GM18507 (cell line): Measurements from ENCODE around the gene LCTL.

Source experiments
- DNase-seq: peaks from one replicate; pipeline ENCODE4 v3.0.0; 2011; ENCODE audit warnings: low read depth; ENCODE audit not compliant: insufficient read length; ENCODE audit errors: extremely low spot score
- FAIRE-seq: peaks from 2 replicates; lab custom pipeline; 2011; peaks lifted over from hg19 to GRCh38; lab: Jason Lieb, UNC

The LCTL gene

GRCh38 chr15:66569461-66570137, 3.8 kb upstream of the LCTL start:
- DNase-seq, result no peak
- FAIRE-seq, result no peak

- no peak for FAIRE-seq
- no peak for DNase-seq
Measured at GRCh38 chr15:66567897-66568296, 2.1 kb upstream of the LCTL start.

- FAIRE-seq (peak; percentile 91), DNase-seq (peak; percentile 50)
Measured at GRCh38 chr15:66566963-66567531, 1.2 kb upstream of the LCTL start.

- DNase-seq (no peak), FAIRE-seq (no peak)
Measured at GRCh38 chr15:66565141-66565641, 607 bp downstream of the LCTL start.

GRCh38 chr15:66564136-66565041, 1.4 kb downstream of the LCTL start:
- DNase-seq, result no peak
- FAIRE-seq, result no peak

GRCh38 chr15:66563566-66564110, 2.2 kb downstream of the LCTL start:
- no peak for DNase-seq
- FAIRE-seq, result no peak

- no peak for FAIRE-seq
- no peak for DNase-seq
Measured at GRCh38 chr15:66563126-66563525, 2.7 kb downstream of the LCTL start.

GRCh38 chr15:66560856-66561525, 4.8 kb downstream of the LCTL start:
- no peak for FAIRE-seq
- DNase-seq, result no peak

- no peak for DNase-seq
Measured at GRCh38 chr15:66558271-66558670, 7.5 kb downstream of the LCTL start.

GRCh38 chr15:66555685-66556084, 10.1 kb downstream of the LCTL start:
- no peak for FAIRE-seq
- DNase-seq, result no peak

More at GRCh38 chr15:66558271-66558670, 7.5 kb downstream of the LCTL start:
- FAIRE-seq, result no peak

- DNase-seq (no peak), FAIRE-seq (no peak)
Measured at GRCh38 chr15:66545255-66545654, 20.5 kb downstream of the LCTL start.

GRCh38 chr15:66542896-66543295, 22.9 kb downstream of the LCTL start:
- DNase-seq (no peak), FAIRE-seq (no peak)

GRCh38 chr15:66535056-66535455, 30.7 kb downstream of the LCTL start:
- no peak for FAIRE-seq
- no peak for DNase-seq

GRCh38 chr15:66524838-66525237, 41.0 kb downstream of the LCTL start:
- DNase-seq (no peak), FAIRE-seq (peak; percentile 31)

- FAIRE-seq (no peak), DNase-seq (no peak)
Measured at GRCh38 chr15:66523926-66524325, 41.9 kb downstream of the LCTL start.

GRCh38 chr15:66515901-66516322, 49.9 kb downstream of the LCTL start:
- no peak for FAIRE-seq

GRCh38 chr15:66514586-66514985, 51.2 kb downstream of the LCTL start:
- DNase-seq, result no peak
- no peak for FAIRE-seq

More at GRCh38 chr15:66515901-66516322, 49.9 kb downstream of the LCTL start:
- no peak for DNase-seq

- DNase-seq, result peak; percentile 3
- FAIRE-seq, result peak; percentile 74
Measured at GRCh38 chr15:66508293-66508883, 57.4 kb downstream of the LCTL start.

GRCh38 chr15:66505818-66506217, 60.0 kb downstream of the LCTL start:
- FAIRE-seq (no peak), DNase-seq (no peak)
